HG03439 (cell line): ENCODE measurements around the gene TANC1.

Experiments
- ATAC-seq: cut with Tn5 transposase; IDR thresholded peaks from one replicate; pipeline ENCODE4 v1.9.1; 2021; ENCODE audit warnings: mild to moderate bottlenecking, moderate library complexity; ENCODE audit not compliant: unreplicated experiment

Gene TANC1

DNA sequence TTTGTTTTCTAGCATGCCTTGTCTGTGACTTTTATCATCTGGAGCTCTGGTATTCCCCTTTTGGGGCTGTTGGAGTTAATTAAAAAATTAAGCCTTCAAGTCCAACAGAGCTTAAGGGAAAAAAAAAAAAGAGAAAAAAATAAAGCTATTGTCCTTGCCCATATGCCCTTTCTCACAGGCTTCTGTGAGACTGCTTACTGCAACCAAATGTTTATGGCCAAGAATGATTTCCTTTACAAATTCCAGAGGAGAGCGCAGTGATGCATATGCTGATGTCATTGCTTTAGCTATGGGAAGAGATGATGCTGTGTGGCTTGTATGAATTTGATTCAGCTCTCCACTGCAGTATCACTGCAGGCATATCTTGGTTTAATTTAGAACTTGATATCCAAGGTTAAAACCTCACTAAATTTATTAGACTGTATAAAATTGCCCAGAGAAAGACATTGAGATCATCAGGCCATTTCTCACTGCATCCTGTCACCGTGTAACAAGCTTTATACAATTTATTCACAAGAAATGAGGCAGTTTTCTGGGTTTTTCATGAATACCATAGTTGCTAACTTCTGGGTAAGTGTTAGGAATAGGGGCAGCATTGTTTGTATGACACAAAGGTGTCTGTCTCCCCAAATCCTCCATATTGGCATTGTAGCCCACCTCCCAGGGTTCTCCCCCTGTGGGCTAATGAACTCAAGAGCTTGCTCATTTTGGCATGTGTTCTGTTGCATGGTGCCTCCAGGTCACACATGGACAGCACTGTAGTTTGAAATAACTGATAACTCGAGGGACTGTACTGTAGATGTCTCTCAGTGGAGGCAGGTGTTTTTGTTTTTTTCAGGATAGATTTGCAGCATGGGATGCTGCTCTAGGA lies 85.0 kb downstream of the TANC1 start:
- ATAC-seq = no peak

DNA sequence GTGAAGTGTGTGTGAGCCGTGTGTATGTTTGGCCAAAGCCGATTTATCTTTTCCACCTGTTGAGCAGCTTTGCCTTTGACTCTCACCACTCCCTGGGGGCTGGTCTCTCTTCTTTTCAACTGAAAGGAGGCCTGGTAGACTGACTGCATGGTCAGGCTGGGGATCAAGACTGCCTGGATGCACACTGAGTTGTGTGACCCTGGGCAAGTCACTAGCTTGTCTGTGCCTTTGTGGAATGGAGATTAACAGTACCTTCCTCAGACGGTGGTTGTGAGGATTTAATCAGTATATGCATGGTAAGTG lies 85.5 kb downstream of the TANC1 start:
- ATAC-seq = no peak

DNA sequence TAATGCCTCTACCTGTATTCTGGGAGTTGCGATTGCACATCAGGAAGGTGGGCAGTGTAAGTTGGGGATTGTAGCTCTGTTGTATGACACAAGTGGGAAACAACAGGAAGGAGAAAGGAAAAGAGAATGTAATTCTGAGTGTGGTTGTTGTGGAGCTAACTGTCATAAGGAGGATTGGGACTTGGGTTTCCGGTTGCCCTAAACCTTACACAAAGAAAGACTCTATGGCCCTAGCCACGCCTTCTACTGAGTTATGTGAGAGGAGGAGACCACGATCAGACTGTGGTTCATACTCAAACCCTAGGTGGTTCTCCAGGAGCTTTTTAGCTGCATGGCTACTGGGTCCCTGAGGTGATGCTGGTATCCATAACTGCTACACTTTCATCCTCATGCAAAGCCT lies 86.5 kb downstream of the TANC1 start:
- ATAC-seq = no peak

DNA sequence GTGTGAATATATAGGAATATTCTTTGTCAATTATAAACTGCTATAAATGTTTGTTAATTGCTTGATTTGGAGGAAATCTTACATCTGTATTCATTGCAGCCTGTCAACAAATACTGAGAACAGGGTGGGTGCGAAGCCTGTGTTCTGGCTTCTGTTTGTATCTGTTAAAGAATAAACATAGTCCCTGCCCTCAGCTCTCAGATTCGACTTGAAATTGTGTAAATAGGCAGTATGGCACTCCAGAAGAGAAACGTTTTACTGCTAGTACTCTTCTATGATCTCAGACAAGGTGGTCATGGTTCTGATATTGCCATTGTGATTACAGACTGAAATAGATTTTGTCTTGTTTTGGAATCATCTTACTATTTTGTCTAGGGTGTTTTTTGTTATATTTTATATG lies 92.1 kb downstream of the TANC1 start:
- no peak for ATAC-seq

DNA sequence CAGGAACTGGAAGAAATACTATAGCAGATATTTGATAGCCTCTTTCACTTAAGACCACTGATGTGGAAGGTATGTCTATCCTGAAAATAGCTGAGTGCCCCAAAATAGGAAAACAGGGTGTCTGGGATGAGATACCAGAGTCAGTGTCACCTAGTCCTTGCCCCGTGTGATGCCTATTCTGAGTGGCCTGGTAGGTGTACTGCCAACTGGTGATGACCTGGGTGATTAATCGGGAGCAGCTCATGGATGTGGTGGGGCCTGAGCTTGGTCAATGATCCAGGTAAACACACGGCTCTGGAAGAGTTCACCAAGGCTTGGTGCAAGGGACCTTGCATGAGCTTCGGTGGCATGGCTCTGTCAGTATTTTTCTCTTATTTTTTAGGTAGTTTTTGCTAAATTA lies 95.2 kb downstream of the TANC1 start:
- ATAC-seq = no peak

DNA sequence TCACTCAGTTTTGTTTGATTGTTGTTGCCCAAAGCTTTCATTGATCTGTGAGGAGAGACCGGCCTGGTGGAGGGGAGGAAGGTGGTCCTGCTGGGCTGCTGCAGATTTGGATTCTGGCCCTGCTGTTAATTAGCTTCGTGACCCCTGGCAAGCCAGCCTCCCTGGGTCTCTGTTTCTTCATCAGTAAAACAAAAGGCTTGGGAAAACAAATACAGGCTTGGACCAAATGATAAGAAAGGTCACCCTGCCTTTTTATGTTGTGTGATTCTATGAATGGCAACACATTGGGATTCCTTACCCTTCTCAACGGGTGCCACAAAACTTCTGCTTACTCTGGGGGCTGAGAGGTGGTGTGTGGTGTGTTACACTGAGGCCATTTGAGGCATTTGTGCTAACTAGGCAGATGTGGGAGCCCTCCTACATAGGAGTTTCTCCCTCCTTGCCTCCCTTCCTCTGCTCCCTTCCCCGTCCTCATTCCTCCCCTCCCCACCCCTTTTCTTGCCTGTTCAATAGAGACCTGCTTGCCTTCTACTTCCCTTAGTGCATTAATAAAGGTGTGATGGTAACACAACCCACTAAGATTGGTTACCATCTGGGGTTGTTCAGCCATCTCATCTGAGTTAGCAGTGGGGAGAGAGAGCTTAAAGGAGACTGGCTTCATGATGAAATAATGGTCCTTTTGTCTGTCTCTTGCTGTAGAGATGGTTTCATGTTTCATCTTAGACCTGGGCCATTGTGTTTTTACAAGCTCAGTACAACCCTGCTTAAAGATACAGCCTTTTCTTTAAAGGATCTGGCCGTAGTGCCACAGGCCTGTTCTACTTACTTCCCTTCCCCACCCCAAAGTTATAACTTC lies 96.2 kb downstream of the TANC1 start:
- ATAC-seq = no peak

DNA sequence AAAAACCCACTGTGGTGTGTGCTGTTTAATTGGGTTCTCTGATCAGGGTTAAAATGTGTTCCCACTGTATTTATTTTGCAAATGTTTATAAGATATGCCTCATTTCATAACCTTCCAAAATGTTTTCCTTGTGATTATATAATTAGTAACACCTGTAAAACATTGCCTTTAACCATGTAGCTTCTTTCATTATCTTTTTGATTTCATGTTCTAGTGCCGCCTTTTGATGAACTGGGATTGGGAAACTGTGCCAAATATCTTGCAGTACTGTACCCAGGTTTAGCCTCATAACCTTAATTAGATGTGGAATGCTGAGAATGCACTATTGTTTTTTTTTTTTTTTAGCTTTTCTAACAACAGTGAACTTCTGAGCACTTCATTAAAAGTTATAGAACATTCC lies 96.9 kb downstream of the TANC1 start:
- ATAC-seq = no peak

DNA sequence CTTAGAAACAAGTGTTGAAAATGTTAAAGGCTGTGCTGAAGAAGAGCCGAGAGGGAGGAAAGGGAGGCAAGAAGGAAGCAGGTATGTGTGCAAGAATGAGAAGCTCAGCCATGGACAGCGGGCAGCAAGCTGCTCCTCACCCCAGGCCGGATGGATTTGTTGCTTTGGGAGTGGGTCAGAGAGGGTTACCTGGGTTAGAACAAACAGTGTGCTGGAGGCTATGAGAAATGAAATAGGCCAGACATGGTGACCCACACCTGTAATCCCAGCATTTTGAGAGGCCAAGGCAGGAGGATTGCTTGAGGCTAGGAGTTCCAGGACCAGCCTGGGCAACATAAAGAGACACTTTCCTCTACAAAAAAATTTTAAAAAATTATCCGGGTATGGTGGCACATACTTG lies 97.5 kb downstream of the TANC1 start:
- no peak for ATAC-seq

DNA sequence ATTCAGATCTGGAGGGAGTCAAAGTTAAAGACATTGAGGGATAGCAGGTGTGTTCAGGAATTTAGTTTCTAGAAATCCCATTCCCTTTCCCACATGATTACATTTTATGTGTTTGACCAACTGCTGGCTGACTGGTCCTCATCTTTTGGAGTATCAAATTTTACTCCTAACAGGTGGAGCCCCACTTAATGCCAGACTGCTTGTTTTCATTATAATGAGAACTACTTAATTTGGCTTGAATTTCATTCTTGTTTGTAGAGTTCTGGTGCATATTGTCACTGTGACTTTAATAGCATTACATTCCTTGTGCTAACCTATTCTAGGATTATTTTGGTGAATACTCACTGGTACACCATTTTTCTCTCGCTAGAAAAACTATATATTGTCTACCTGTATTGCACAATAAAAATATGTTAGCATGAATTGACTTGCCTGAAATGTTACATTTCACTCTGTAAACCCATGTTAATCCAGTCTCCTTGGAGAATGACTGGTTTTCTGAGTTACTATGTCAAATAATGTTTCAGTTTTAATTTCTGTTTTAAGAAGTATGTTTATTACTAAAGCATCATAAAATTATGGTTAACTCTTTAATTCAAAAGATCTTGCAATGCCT lies 98.2 kb downstream of the TANC1 start:
- ATAC-seq = no peak

DNA sequence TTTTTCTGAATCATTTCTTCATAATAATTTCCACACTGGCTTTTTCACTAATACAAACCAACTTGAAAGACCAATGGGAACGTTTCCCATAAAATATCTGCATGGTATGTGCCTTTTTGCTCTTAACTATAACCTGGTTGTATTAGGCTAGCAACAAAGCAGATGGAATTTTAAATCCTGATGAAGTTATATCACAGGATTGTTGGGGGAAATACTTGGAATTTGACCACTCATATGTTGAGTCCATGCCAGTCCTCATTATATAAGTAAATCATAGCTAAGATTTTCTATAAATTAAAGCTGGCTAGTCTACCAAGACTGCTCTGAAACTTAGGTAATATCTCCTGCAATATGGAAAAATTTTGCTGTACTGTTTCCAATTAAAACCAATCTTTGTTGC lies 99.5 kb downstream of the TANC1 start:
- no peak for ATAC-seq

DNA sequence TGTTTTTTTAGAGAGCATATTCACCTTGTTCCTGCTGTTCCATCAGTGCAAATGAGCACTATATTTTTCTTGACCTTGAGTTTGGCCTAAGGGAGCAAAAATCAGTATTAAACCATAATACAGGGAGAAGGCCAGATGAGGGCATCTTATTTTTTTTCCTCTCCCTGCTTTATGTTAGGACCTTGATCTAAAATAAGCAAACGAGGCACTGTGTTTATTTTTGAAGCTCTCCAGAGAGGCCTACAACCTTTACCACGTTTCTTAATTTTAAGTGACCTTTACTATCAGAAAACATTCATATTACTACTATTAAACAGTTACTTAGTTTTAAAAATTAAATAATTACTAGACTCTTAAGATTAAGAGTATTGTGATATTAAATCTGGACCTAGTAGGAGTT lies 100.8 kb downstream of the TANC1 start:
- ATAC-seq = no peak

DNA sequence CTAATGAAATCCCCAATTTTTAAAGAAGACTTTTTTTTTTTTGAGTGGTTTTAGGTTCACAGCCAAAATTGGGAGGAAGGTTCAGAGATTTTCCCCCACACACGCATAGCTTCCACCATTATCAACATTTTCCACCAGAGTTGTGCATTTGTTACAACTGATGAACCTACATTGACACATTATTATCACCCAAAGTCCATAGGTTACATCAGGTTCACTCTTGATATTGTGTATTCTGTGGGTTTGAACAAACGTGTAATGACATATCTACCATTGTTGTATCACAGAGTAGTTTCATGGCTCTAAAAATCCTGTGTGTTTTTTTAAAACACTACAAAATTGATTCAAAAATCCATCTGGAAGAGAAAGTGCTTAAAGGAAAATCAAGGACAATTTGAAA lies 101.8 kb downstream of the TANC1 start:
- ATAC-seq = no peak

DNA sequence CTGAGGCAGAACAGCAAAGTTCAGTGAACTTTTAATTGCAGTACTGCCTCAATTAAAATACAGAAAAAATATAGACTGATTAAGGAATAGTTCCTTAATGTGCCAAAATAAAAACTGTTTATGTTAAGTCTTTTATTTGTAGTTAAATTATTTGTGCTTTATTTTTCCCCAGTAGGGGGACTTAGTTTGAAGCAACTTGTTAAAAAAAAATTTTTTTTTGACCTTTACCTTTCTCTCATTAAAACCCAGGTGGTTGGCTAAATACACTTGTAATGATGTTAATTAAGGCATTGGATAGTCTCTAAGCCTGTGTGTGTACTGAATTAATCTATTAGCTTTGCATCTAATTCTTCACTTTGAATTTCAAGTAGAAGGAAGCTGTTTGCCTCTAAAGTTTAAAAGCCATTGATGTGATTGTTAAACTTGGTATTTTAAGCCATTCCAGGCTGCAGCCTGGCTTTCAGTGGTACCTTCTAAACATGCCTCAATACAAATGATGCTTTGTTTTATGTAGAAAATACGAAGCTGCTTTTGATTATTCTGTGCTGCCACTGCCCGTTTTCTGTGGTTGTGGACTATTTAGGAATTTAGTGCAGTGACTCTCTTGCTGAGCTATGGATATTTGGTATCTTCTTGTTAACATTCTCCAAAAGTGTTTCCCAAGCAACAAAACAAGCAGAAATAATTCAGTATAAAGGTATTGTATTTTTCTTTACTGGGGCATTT lies 102.9 kb downstream of the TANC1 start:
- ATAC-seq = no peak

DNA sequence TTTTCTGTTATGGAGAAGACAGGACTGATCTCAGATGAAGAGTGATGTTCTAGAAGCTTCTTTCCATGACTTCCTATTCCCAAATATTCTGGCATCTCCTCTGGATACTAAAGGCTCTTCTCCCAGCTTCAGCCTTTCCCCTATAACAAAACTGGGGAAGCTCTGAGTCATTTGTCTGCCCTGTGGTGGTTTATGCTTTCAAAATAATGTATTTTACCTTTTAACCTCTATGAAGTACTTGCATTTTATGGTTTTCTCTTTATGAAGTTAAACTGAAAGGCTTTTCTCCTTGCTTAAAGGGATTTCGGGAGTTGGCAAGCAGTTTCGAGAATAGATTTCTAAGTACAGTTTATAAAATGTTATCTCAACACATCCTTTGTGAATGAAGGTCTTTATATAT lies 104.4 kb downstream of the TANC1 start:
- no peak for ATAC-seq

DNA sequence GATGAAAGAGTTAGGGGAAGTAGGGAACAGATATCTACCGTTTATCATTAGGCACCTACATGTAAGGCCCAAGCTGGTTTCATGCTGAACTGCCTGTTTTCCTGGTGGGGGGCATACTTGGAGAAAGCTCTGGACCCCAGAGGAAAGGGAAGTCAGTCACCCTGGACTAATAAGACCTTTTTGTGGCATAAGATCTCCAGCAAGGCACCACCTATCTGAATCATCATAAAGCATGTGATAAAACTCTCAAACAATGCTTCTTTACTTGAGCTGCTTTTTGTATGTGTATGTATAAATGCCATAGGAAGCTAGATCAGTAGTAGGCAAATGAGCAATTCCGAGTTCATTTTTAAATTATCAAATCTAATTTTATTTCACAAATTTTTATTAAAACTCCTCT lies 104.8 kb downstream of the TANC1 start:
- ATAC-seq = no peak

DNA sequence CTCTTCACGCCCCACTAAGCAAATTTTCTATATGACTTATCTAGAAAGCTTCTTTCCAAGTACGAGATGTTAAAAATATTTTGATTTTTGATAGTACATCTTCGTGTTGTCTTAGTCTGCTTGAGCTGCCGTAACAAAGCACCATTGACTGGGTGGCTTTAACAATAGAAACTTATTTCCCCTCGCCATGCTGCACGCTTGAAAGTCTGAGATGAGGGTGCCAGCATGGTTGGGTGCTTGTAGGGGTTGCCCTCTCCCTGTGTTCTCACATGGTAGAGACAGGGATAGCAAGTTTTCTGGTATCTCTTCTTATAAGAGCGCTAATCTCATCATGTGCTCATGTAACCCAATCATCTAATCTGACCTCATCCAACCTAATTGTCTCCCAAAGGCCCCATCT lies 106.2 kb downstream of the TANC1 start:
- ATAC-seq = no peak

DNA sequence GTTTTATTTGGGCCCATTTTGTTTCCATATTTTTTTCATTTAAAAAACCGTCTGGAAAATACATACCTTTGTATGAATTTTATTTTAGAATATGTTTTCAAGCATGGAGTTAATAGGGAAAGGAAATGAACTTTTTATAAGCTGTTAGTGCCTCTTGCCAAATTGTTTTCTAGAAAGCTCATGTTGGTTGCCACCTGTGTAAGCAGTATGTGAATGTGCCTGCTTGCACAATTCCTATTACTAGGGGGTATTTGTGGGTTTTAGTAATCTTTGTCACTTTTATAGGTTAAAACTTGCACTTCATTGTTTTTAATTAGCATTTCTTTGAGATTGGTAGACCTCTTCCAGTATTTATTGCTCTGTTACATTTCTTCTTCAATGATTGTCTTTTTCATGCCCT lies 107.3 kb downstream of the TANC1 start:
- no peak for ATAC-seq

DNA sequence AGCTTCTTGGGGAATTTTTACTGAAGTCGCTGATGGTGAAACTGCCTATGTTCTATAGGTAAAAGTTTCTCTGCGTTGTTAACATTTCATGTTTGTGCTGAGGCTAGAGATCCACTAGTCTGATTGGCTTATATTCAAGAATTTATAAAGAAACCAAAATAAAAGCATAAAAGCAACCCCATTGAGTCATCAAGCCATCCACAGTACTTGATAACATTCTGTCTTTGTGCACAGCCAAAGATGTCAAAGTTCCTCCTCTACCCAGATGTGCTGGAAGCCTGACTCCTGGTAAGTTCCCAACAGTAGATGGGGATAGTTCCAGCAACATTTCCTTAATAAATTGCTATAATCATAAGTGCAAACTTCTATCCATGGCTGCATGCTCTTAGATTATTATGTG lies 107.8 kb downstream of the TANC1 start:
- no peak for ATAC-seq

DNA sequence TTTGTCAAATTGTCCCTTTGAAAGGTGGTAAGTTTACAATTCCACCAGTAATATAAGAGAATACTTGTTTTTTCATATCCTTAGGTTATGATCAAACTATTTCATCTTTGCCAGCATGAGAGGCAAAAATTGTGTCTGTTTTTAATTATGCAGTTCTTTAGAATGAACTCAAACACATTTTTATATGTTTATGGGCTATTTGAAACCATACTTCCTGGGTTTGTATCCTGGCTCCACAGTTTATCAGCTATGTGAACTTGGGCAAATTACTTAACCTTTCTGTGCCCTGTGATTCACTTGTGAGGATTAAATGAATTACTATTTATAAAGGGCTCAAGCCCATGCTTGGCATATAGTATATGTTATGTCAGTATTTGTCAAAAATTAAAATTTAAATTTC lies 109.4 kb downstream of the TANC1 start:
- ATAC-seq = no peak

DNA sequence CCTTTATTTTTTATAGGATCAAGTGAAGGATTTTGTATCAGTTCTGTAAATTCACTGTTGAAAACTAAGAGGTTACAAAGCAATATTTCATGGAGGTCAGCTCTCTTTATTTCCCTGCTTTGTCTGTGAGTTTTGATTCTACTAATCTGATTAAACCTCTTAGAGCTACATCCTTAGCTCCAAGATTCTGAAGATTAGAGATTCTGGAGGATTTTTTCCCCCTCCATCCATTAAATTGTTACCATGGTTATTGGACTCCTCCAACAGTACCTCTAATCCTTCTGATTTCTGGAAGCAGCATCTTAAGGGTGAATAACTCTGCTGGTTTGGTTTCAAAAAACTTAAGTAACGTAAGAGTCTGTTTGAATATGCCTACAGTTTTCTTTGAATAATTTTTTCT lies 110.0 kb downstream of the TANC1 start:
- ATAC-seq = no peak

DNA sequence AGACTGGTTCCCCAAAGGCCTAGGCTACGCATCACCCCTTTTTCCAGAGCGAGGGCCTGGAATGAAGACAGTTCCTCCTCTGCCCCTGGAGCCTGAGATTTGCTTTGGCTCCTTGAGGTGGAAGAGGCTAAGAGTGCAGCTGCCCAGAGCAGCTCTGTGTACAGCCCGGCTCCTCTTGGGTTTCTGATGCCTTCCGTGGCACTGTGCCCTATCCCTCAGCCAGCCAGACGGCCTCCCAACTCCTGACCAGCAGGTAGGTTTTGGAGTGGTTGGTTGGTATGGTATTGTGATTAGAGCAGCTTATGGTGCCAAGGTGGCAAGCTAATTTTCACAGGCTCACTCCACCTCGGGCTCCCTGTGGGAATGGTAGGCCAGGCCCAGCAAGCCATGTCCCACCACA lies 112.2 kb downstream of the TANC1 start:
- ATAC-seq = no peak
